ENCODE measurements around the gene DISC1.

DNA sequence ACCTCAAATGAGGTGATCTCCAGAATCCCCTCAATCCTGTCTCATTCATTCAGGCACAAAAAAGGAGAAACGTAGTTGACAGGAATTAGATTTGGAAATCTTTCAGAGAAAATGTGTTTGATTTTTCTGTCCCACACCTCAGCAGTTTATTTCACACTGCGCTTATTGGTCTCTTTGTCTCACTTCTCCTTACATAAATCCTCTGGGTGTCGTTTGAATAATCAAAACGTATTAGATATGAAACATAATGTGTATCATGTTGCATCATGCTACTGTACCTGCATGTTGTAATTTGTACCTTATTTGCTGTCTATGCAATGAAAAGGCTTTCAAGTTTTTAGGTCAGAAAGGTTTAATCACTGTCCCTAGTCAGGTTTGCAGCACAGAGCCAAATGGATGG lies 255.7 kb downstream of the DISC1 start:
- no peak for TF ChIP-seq CTCF (IDR thresholded peaks at IDR 0.05)
- no peak for TF ChIP-seq POLR2A (IDR thresholded peaks at IDR 0.05)
- TF ChIP-seq POLR2AphosphoS5 (IDR thresholded peaks at IDR 0.05), result no peak
- TF ChIP-seq EP300 (IDR thresholded peaks at IDR 0.05), result no peak
